HG02852 (cell line): Measurements from ENCODE around the gene MAFB.
A peak's percentile ranks its signal among the peaks of the same experiment; 100 is the strongest.

Experiments used
- ATAC-seq: cut with Tn5 transposase; IDR thresholded peaks from one replicate; pipeline ENCODE4 v1.9.1; 2021; ENCODE audit warnings: mild to moderate bottlenecking, moderate library complexity; ENCODE audit not compliant: unreplicated experiment

Gene MAFB

DNA sequence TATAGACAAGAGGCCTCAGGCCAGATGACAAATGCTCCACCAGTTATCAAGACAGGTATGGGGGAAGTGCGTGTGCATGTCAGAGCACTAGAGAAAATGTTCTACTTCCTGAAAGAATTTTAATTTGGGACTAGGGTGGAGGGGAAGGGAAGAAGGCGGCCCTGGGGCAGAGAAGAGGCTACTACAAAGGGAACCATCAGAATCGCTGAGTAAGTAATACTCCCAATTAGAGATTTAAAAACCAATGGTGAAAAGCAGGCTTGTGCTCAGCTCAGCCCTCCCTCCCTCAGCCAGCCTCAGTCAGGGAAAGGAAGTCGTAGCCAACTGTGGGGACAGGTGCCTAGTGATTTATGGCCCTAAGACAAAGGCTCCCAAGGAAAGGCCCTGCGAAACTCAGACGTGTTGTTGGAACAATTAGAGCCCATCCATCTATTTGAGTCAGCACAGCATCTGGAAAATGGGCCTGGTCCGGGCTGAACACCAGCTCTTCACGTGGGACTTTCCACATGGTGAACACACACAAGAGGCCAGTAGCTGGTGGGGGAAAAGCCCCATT, 15.0 kb upstream of the MAFB start:
- ATAC-seq, result no peak

DNA sequence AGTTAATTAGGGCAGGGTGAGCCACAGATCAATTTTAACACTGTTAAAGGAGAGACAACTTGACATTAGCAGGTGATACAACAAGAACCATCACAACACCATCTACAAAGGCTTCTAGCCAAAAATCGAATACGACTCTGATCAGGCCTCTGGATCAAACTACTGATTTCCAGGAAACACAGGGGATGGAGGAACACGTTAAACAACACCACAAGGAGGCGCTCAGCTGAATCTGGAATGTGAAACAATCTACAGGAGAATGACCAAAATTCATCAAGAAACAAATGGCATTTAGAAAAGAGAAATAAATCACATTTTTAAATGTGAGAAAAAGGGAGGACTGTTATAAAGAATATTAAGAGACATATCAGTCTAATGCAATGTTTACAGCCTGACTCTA, 13.5 kb upstream of the MAFB start:
- ATAC-seq, result no peak

DNA sequence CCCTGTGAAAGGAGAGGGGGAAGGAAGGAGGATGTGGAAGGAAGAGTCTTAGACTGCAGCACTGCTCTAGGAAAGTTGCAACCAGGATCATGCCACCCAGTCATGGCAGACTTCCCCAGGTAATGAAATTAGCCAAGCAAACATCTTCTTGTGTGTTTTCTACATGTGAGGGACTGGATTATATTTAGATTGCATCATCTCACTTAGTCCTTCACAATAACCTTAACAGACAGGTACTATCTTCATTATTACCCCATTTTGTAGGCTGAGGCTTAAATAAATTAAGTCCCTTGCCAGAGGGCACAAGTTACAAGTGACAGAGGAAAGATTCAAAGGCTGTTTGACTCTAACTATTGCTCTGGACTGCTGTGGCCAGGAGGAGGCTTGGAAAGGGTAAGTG, 9.7 kb upstream of the MAFB start:
- no peak for ATAC-seq

DNA sequence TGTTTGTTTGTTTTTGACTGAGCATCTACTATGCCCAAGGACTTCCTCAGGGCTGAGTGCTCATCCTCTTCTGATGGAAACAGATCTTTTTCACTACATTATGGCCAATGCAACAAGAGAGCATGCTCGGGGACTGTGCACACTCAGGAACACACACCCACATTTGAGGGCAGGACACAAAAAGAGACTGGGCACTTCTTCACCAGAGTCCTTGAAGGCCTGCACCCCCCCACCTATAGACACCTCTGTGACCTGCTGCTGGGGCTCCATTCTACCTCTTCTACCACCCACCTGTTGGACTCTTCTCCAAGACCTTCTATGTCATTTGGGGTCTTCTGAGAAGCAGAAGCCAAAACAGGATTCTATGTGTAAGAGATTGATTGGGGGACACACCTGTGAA, 9.2 kb upstream of the MAFB start:
- no peak for ATAC-seq

DNA sequence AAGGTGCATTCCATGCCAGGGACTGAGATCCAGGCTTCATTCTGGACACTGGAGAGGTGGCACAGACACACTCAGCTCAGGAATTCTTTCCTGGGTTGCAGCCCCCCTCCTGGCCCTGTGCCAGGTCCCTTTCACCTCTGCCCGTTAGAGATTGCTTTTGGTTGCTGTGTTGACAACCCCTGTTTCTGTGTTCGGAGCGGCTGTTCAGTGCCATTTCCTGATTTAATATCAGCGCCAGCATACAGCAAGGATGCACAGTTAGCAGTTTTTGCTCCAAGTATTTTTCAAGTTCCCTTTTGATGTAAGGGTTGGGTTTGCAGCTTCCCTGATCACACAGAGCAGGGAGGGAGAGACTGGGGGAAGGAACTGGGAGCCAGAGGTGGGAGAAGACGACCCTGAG, 8.5 kb upstream of the MAFB start:
- ATAC-seq, result no peak

DNA sequence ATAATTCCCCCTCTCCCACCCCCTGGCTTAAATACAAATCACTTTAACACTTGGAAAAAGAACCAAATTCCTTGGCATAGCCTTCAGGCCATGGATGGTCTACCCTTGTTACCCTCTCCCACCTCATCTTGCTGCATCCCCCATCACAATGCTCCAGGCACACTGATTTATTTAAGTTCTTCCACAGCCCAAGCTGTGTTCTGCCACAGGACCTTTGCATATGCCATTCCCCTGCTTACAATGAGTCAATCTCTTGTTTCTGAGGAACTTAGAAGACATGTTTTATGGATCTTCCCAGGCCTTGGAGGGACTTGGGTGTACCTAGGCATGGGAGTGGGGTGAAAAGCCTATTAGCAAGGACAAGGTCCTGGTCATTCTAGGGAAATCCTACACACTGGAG, 6.2 kb upstream of the MAFB start:
- ATAC-seq, result no peak

DNA sequence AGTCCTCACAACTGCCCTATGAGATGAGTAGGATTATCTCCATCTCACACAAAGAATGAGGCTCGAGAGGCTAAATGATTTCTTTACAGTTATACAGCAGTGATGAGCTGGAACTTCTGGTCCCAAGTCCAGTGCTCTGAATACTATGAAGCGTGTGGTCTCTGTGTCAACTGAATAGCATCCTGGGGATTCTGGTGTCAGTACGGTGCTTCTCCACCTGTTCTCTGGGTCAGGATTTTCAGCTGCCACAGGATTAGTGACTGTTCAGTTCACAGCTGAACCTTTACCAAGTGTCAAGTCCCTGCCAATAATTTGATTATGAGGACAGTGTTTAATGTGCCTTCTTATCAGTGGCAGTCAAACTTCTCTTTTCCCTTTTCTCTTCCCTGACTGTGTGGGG, 5.2 kb upstream of the MAFB start:
- ATAC-seq, result no peak

DNA sequence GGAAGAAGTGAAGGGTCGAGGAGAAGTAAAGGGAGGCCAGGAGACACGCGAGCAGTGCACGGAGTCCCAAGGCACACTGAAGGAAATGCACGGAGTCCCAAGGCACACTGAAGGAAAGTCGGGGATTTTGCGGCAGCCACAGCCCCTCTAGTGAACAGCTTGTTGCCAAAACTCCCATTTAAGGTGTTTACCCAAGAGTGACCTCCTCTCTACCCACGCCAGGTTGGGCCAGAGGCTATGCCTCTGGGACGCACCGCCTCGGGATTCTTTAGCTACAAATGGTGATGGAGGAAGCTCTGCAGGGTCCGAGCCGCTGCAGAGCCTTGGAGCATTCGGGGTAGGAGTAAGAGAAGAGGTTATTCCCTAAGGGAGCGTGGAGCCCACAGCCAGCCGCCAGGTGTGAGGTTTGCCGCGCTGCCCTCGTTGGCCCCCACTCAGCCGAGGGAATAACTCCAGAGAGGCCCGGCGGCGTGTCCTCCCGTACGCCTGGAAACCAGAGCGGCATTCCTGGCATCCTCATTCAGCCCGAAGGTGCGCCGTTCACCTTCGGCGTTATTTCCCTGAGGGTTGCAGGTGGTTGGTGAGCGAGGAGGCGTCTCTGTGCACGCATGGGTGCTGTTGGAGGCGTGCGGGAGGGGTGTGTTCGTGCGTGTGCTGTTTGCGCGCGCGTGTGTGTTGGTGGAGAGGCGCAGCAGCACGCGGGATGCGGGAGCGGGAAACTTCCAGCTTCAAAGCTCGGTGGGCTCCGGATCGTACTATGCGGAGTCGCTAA, 3.4 kb upstream of the MAFB start:
- ATAC-seq, result no peak

DNA sequence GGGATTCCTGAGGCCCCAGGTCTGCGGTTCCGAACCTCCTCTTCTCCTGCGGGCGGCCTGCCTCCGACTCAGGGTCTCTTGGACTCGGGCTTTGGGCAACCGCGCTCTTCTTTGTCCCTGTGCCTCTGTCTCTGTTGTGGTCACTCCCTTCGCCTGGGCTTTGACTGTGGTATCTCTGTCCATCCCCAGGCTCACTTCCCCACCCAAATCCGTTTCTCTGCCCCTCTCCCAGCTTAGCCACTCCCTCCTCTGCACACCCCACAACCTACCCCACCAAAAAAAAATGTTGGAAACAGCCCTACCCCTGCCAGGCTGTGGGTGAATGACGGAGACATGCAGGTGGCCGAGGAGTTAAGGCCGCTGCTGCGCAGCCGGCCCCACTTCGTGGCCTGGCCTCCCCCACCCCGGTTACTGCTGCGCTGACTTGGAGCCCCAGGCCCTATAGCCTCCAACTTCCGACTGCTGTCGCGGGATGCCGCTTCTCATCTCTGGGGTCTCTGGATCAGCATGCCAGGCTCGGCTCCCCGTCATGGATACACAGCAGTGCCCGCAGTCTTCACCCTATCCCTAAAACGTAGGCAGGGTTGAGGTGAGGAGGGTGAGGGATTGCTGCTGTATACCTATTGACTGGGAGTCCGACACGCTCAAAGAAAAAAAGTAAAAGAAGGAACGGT, 2.7 kb upstream of the MAFB start:
- ATAC-seq, result no peak

DNA sequence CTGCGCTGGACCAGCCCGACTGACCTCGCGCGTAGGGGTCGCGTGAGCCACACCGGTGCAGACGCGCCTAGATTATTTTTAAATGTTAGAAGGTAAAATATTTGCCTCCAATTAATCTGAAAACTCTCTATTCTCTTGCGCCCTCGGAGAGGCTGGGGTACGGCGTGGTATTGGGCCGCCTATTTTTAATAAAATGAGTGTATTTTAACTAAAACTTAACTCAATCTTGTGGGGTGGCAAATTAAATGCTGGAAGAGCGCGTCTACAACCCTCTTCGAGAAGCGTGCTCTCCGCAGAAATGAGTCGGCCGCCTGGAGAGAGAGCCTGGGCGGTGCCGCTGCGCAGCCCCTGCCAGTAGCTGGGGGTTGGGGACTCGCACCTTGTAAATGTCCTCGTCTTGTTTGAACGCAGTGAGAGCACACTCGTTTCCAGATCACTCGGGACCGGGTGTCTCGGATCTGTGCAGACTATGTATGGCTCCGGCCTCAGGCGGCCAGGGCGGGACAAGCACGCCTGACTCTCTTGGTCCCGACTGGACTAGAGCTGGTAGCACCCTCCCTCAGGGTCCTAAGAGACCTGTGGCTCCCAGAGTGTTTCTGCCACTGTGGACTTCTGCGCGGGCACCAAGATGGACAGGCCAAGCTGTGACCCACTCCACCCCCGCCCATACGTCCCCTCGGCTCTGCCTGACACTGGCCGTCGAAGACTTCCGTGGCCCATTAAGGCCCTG, 2.0 kb upstream of the MAFB start:
- no peak for ATAC-seq

DNA sequence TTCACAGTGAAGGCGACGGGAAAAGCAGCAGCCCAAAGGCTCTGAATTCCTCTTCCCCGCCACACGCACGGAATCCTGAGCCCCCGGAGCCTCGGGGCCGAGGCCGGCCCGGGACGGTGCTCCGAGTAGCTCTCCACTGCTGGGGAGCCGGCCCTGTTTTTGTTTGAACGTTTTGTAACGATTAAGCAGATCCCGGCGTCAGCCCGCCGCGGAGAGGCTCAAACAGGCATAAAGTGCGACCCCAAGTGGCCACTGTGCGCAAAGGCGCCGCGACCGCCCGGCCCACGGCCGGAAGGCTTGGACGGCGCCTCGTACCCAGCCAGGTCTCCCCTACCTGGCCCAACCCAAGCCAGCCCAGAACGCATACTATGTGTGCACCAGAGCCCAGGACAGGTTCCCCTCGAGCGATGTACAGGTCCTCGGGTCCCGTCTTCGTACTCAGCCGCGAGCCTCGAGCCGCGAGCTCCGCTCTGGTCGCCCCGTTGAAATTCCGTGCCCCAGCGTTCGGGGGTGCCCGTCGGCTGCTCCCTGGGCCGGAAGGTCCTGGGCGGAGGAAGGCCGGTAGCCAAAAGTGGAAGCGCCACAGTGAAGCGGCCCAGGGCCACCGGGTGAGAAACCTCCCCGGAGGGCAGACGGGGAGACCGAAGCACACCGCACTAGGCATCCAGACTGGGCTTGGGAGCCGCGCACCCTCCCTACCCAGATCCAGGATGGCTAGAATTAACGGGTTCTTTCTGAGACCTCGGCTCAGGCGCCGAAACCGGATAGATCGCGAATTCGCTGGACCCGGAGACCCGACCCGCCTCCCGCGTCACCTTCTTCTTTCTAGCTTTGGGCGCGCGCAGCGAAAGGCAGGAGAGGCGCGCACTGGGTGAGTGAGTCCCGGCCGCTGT, 1.2 kb upstream of the MAFB start:
- ATAC-seq, result peak; percentile 55

DNA sequence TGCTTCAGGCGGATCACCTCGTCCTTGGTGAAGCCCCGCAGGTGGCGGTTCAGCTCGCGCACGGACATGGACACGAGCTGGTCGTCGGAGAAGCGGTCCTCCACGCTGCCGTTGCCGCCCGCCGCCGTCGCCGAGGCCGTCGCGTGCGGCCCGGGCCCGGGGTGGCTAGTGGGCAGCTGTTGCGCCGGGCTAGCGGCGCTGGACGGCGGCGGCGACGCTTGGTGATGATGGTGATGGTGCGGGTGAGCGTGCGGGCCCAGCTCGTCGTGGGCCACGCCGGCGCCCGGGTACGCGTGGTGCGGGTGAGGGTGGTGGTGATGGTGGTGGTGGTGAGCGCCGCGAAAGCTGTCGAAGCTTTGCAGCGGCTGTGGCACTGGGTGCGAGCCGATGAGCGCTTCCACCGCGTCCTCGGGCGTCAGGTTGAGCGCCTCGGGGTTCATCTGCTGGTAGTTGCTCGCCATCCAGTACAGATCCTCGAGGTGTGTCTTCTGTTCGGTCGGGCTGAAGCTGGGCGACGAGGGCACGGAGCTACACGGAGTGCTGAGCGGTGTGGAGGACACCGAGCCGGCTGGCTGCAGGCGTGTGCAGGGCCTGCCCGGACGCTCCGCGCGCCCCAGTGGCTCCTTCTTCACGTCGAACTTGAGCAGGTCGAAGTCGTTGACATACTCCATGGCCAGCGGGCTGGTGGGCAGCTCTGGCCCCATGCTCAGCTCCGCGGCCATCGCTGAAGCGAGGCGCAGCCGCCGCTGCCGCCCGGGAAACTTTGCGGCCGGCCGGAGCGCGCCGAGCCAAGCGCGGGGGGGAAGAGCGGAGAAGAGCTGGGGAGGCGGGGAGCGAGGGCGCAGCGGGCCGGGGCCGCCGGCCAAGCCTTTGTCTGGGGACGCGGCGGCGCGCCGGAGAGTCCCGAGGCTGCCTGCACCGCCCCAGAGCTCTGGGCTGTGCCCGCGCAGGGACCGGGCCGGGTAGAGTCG, 622 bp downstream of the MAFB start:
- ATAC-seq, result no peak

DNA sequence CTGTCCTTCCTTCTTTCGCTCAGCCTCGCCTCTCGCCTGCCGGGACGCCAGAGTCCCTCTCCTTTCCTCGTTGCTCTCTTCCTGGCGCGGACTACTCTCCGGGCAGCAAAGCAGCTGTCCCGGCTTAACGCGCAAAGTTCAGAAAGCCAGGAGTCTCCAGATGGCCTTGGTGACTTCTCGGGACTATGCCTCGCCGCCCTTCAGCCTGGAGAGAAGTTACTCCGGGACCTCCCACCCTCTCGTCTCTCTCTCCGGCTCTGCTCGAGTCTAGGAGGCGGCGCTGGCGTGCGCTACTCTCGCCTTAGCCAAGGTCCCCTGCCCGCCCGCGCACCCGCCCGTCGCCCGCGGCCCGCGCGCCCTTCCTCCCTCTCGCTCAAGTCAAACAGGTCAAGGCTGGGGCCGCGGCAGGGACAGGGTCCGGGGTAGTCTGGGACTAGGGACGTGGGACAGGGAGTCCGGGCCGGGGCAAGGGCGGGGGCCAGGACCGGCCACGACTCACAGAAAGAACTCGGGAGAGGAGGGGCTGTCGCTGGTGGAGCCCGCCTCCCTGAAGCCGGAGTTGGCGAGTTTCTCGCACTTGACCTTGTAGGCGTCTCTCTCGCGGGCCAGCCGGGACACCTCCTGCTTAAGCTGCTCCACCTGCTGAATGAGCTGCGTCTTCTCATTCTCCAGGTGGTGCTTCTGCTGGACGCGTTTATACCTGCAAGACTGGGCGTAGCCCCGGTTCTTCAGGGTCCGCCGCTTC, 1.5 kb downstream of the MAFB start:
- no peak for ATAC-seq

DNA sequence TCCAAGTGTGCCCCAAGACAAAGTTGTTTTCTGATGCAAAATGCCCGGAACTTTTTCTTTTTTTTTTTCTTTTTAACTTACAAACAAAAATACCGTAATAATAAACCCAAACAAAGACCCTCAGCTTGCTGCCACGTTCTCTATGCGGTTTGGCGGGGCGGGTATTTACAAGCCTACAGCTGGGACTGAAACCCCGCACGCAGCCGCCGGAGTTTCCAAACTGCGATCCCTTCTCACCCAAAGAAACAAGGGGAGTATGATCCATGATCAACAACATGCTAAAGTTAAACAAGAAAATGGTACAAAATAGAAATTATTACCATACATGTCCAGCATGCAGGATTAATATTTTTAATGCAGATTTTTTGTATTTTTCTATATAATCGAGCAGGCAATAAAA, 2.1 kb downstream of the MAFB start:
- no peak for ATAC-seq

DNA sequence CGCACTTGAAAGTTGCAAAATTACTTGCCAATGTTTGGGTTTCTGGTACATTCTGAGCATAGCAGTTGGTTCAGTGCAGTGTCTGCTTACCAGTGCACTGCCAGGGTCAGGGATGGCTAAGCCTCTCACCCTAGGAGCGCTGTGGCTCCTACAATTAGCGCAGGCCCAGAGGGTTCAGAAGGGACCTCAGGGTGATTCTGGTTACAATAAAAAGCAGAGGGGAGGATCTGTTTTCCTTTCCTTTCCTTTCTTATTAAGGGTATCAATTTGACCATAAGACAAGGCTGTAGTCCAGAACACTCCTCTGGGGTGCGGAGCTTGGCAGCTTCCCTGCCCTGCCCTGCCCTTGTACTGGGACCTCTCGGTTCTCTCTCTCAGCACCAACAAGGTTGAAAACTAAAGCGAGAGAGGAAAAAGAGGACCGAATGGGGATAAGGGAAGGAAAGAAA, 2.6 kb downstream of the MAFB start:
- no peak for ATAC-seq

DNA sequence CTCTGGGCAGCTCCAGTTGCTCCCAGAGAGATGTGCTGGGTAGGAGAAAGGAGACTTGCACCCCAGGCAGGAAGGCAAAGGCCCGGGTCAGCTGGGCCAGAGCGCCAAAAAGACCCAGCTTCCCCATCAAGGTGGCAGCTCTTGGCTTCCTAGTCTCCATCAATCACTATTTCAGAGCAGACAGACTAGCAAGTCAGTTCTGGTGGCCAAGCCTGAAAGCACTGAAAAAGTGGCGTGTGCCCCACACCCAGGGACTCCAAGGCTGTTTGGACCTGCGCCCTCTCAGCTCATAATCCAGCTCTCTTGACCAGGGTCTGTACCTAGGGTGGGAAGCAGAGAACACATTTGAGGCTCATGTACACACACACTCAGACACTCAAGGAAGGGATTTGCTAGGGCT, 3.7 kb downstream of the MAFB start:
- ATAC-seq, result no peak

DNA sequence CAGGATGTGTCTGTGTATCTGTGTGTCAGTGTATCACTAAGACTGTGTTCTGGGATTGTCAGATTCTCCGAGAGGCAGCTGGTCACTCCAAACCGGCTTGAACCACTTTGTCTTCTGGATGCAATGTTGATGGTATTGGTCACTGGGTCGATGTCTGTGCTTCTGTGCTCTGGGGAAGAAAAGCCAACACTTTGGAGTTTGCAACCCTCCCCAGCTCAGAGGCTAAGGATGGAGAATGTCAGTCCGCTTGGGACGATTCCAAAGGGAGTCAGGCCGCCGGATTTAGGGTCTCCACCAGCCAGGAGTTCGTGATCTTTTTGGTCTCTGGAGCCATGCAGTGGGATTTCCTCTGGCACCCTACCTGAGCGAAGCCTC, 5.2 kb downstream of the MAFB start:
- no peak for ATAC-seq

DNA sequence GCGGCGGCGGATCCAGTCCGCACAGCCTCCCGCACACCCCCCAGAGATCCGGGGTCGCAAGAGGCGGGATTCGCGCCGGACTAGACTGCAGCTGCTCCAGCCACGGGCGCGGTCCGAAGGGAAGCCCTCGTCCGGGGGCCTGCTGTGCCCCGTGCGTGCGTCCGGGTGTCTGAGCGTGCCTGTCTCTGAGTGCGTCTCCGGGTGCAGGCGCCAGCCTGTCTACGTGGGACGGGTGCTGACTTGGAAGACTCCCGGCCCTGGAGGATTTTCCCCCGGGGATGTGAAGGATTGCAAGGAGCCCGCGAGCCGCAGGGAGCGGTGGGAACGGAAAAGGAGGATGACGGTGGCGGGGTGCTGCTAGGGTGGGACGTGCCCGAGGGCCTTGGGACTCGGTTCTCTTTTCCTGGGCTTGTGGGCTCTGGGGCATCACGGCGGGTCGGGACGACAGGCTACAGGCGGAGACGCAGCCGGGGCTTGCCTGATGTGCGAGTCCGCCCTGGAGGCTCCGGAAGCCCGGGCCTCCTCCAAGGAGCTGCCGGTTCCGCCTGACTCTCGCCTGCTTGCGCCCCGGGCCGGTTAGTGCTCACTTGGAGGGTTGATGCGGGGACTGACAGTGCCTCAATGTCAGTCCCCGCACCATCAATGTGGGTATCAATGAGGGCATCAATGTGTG, 5.7 kb downstream of the MAFB start:
- no peak for ATAC-seq
